ENCODE measurements around the gene ASAP2.

Gene ASAP2

GRCh38 chr2:9247786-9248185 is 41.2 kb downstream of the ASAP2 start:
- no peak overlapping the region for H3K4me2 ChIP-seq (ENCODE audit: low read depth, low read length)
- H3K36me3 ChIP-seq (replicated peaks; ENCODE audit: insufficient read depth, low read length): no peaks in the 10 kb centered on the region
- no peak for DNase-seq
- no peaks in the 10 kb centered on the region for H3K27me3 ChIP-seq (replicated peaks; ENCODE audit: insufficient read depth, low read length)
- no peaks in the 10 kb centered on the region for H4K20me1 ChIP-seq (ENCODE audit: insufficient read depth, low read length)
- TF ChIP-seq CTCF (IDR thresholded peaks at IDR 0.05; ENCODE audit: low read length) (no peak), EZH2 (optimal IDR thresholded peaks at IDR 0.05; ENCODE audit: low read depth, low read length) (no peak), EZH2phosphoT487 (IDR thresholded peaks at IDR 0.05; ENCODE audit: low read length) (no peak)
- H2AFZ ChIP-seq (ENCODE audit: low read length): no peak overlapping the region
- H3K9me3 ChIP-seq (replicated peaks; ENCODE audit: insufficient read depth, low read length): no peaks in the 10 kb centered on the region
- H3K9ac ChIP-seq (ENCODE audit: low read length): no peak overlapping the region
- no peak overlapping the region for H3K27ac ChIP-seq (ENCODE audit: low read length)
- H3K4me1 ChIP-seq (ENCODE audit: low read length): no peaks in the 10 kb centered on the region
- no peaks in the 10 kb centered on the region for H3K9me2 ChIP-seq (replicated peaks; ENCODE audit: insufficient read depth, low read length)
- H3K79me2 ChIP-seq (ENCODE audit: low read length): no peaks in the 10 kb centered on the region
- H3K4me3 ChIP-seq (ENCODE audit: low read length): no peak overlapping the region
- no peaks in the 10 kb centered on the region for H3F3A ChIP-seq (ENCODE audit: insufficient read depth, low read length)

GRCh38 chr2:9248363-9248762 is 41.8 kb downstream of the ASAP2 start:
- no peaks in the 10 kb centered on the region for H4K20me1 ChIP-seq (ENCODE audit: insufficient read depth, low read length)
- H3K9me2 ChIP-seq (replicated peaks; ENCODE audit: insufficient read depth, low read length): no peaks in the 10 kb centered on the region
- no peak for DNase-seq
- no peak for TF ChIP-seq EZH2 (optimal IDR thresholded peaks at IDR 0.05; ENCODE audit: low read depth, low read length)
- TF ChIP-seq CTCF (IDR thresholded peaks at IDR 0.05; ENCODE audit: low read length): no peak
- TF ChIP-seq EZH2phosphoT487 (IDR thresholded peaks at IDR 0.05; ENCODE audit: low read length): no peak
- H3K9ac ChIP-seq (ENCODE audit: low read length): no peak overlapping the region
- no peaks in the 10 kb centered on the region for H3K27me3 ChIP-seq (replicated peaks; ENCODE audit: insufficient read depth, low read length)
- no peak overlapping the region for H3K27ac ChIP-seq (ENCODE audit: low read length)
- H3K9me3 ChIP-seq (replicated peaks; ENCODE audit: insufficient read depth, low read length): no peaks in the 10 kb centered on the region
- no peaks in the 10 kb centered on the region for H3K4me1 ChIP-seq (ENCODE audit: low read length)
- no peak overlapping the region for H2AFZ ChIP-seq (ENCODE audit: low read length)
- no peaks in the 10 kb centered on the region for H3F3A ChIP-seq (ENCODE audit: insufficient read depth, low read length)
- no peak overlapping the region for H3K4me2 ChIP-seq (ENCODE audit: low read depth, low read length)
- H3K79me2 ChIP-seq (ENCODE audit: low read length): no peaks in the 10 kb centered on the region
- H3K36me3 ChIP-seq (replicated peaks; ENCODE audit: insufficient read depth, low read length): no peaks in the 10 kb centered on the region
- no peak overlapping the region for H3K4me3 ChIP-seq (ENCODE audit: low read length)

- Histone ChIP-seq H3K27me3 (replicated peaks; ENCODE audit: insufficient read depth, low read length) (no peaks in the 10 kb centered on the region), H3K4me3 (ENCODE audit: low read length) (no peak overlapping the region), H3K79me2 (ENCODE audit: low read length) (no peaks in the 10 kb centered on the region), H3K4me2 (ENCODE audit: low read depth, low read length) (no peak overlapping the region), H3K9me3 (replicated peaks; ENCODE audit: insufficient read depth, low read length) (no peaks in the 10 kb centered on the region), H2AFZ (ENCODE audit: low read length) (no peak overlapping the region), H3K4me1 (ENCODE audit: low read length) (no peaks in the 10 kb centered on the region), H3K9ac (ENCODE audit: low read length) (no peak overlapping the region), H3K9me2 (replicated peaks; ENCODE audit: insufficient read depth, low read length) (no peaks in the 10 kb centered on the region), H3F3A (ENCODE audit: insufficient read depth, low read length) (no peaks in the 10 kb centered on the region), H3K27ac (ENCODE audit: low read length) (no peak overlapping the region), H3K36me3 (replicated peaks; ENCODE audit: insufficient read depth, low read length) (no peaks in the 10 kb centered on the region), H4K20me1 (ENCODE audit: insufficient read depth, low read length) (no peaks in the 10 kb centered on the region)
- TF ChIP-seq CTCF (IDR thresholded peaks at IDR 0.05; ENCODE audit: low read length): no peak
- TF ChIP-seq EZH2 (optimal IDR thresholded peaks at IDR 0.05; ENCODE audit: low read depth, low read length): no peak
- no peak for TF ChIP-seq EZH2phosphoT487 (IDR thresholded peaks at IDR 0.05; ENCODE audit: low read length)
- DNase-seq: no peak
Observed at GRCh38 chr2:9249020-9249800, 42.6 kb downstream of the ASAP2 start.
